Keratinocyte (primary cell): ENCODE results near the gene LCN10. TPM values are rescaled to one million over a fixed set of nuclear protein-coding genes. Genes with fewer than 3 reads are reported as not detected.

ENCODE experiments used
- DNase-seq: peaks from one replicate; pipeline ENCODE4 v3.0.0-alpha.2; 2011; ENCODE audit warnings: low read depth, missing footprints, low spot score
- FAIRE-seq: peaks from 2 replicates; lab custom pipeline; 2011; peaks lifted over from hg19 to GRCh38; lab: Jason Lieb, UNC
- H2AFZ ChIP-seq: 2 replicates; pipeline ENCODE4 v1.6.0; 2012; ENCODE audit warnings: low read length, control low read depth, inconsistent platforms; ENCODE audit not compliant: control insufficient read depth
- H3K27ac ChIP-seq: 2 replicates; pipeline ENCODE4 v1.5.1; 2011; ENCODE audit warnings: low read length; ENCODE audit not compliant: control insufficient read depth, insufficient read depth
- H3K27me3 ChIP-seq: 3 replicates; pipeline ENCODE4 v1.6.0; 2011; ENCODE audit warnings: low read length; ENCODE audit not compliant: control insufficient read depth, insufficient read depth; ENCODE audit errors: extremely low read depth
- H3K36me3 ChIP-seq, 2 experiments: 2 replicates in 1 of 2; 3 replicates in 1 of 2; pipeline ENCODE4 v1.5.1; 2011; ENCODE audit warnings: low read length in 2 of 2, mild to moderate bottlenecking in 1 of 2; ENCODE audit not compliant: control insufficient read depth in 2 of 2, insufficient read depth in 2 of 2; ENCODE audit errors: extremely low read depth in 1 of 2
- H3K4me1 ChIP-seq: 3 replicates; pipeline ENCODE4 v1.5.1; 2011; ENCODE audit warnings: low read length; ENCODE audit not compliant: control insufficient read depth, insufficient read depth; ENCODE audit errors: extremely low read depth
- H3K4me2 ChIP-seq: 3 replicates; pipeline ENCODE4 v1.6.0; 2011; ENCODE audit warnings: low read depth, low read length; ENCODE audit not compliant: control insufficient read depth, insufficient read depth; ENCODE audit errors: extremely low read depth
- H3K4me3 ChIP-seq, 3 experiments: fragments of 200-600 bp in 1 of 3; sonication (generic) in 1 of 3; 2 replicates in 2 of 3; 3 replicates in 1 of 3; pipeline ENCODE4 v1.5.1; 2011 to 2016; ENCODE audit warnings: low read length in 3 of 3, mild to moderate bottlenecking in 3 of 3, control low read depth in 2 of 3, inconsistent platforms in 1 of 3, low read depth in 1 of 3, mixed read lengths in 1 of 3, mixed run types in 1 of 3, moderate library complexity in 1 of 3; ENCODE audit not compliant: control insufficient read depth in 2 of 3, insufficient read depth in 2 of 3; ENCODE audit errors: extremely low read depth in 1 of 3
- H3K79me2 ChIP-seq: 2 replicates; pipeline ENCODE4 v1.6.0; 2012; ENCODE audit warnings: low read length; ENCODE audit not compliant: control insufficient read depth, insufficient read depth
- H3K9ac ChIP-seq: 3 replicates; pipeline ENCODE4 v1.6.0; 2011; ENCODE audit warnings: low read length; ENCODE audit not compliant: control insufficient read depth, insufficient read depth; ENCODE audit errors: extremely low read depth
- H3K9me1 ChIP-seq: 3 replicates; pipeline ENCODE4 v1.6.0; 2011; ENCODE audit warnings: low read length; ENCODE audit not compliant: control insufficient read depth, insufficient read depth; ENCODE audit errors: extremely low read depth
- H3K9me3 ChIP-seq: 2 replicates; pipeline ENCODE4 v1.5.1; 2012; ENCODE audit warnings: low read depth, low read length; ENCODE audit not compliant: control insufficient read depth
- H4K20me1 ChIP-seq: 3 replicates; pipeline ENCODE4 v1.6.0; 2011; ENCODE audit warnings: low read length; ENCODE audit not compliant: control insufficient read depth, insufficient read depth; ENCODE audit errors: extremely low read depth
- EZH2 ChIP-seq: IDR thresholded peaks from one replicate; pipeline ENCODE4 v1.6.1; 2012; ENCODE audit warnings: inconsistent platforms, mild to moderate bottlenecking, low read length, moderate library complexity
- dilution Hi-C: fragments of 300-500 bp; cut with MboI; formaldehyde crosslinking; loops from one replicate; pipeline ENCODE4 v1.7.0; 2020; ENCODE audit warnings: low sequenced_read_pairs; ENCODE audit not compliant: extremely low pct_ligation_motif_present
- polyA plus RNA-seq, 5 experiments: library from polyadenylated mRNA; depleted of rRNA in 3 of 5; stranded (reverse) in 3 of 5; stranded (forward) in 1 of 5; unstranded in 1 of 5; fragments of >200 nt; gene quantifications; 1 replicate in 1 of 5; 2 replicates in 3 of 5; 3 replicates in 1 of 5; pipeline versions ENCODE4 v1.2.1 to v1.2.3, GENCODE V29; 2011 to 2012; ENCODE audit warnings: missing spikeins in 2 of 5, low read depth in 1 of 5, low replicate concordance in 1 of 5
- TF ChIP-seq, protein P1 (sequence below), 3 experiments: IDR thresholded peaks in 1 of 3; conservative IDR thresholded peaks in 1 of 3; optimal IDR thresholded peaks in 1 of 3; 2 replicates in 2 of 3; 3 replicates in 1 of 3; pipeline versions ENCODE3 to v1.5.1; 2011; ENCODE audit warnings: low read length in 3 of 3, mild to moderate bottlenecking in 3 of 3, moderate library complexity in 2 of 3, control low read depth in 1 of 3, inconsistent platforms in 1 of 3; ENCODE audit not compliant: insufficient read depth in 2 of 3; ENCODE audit errors: extremely low read depth in 1 of 3

The LCN10 gene
- polyA plus RNA-seq, 1 donor (not counting 4 experiments of a cell fraction or from before 2014, with no cell fraction given), result not detected

DNA sequence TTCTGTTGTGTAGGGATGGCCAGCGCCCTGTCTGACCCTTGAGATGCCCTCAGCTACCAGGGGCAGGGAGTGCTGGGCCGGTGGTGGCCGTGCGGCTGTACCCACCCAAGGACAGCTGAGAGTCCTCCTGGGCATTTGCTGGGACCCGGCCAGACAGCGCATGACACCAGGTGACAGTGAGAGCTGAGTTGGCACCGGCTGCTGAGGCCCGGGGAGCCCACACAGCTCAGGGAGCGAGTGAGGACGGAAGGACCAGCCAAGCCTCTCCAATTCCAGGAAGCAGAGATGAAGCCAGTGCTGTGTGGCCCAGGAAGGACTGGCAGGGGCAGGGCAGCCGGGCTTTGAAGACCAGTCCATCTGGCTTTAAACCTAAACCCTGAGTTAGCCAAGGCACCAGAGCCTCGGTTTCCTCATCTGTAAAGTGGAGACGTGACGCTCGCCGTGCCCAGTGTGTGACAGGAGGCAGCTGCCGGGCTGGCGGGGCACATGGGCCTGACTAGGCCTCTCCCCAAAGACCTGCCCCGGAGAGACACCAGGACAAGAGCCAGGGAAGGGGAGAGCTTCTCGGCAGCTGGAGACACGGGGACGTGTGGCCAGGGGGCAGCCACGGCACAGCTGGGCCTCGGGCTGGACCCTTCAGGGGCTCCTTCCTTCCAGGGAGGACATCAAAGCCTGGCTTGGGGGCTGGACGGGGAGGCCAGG is 52.5 kb downstream of the LCN10 start:
- TF ChIP-seq, protein P1, sequence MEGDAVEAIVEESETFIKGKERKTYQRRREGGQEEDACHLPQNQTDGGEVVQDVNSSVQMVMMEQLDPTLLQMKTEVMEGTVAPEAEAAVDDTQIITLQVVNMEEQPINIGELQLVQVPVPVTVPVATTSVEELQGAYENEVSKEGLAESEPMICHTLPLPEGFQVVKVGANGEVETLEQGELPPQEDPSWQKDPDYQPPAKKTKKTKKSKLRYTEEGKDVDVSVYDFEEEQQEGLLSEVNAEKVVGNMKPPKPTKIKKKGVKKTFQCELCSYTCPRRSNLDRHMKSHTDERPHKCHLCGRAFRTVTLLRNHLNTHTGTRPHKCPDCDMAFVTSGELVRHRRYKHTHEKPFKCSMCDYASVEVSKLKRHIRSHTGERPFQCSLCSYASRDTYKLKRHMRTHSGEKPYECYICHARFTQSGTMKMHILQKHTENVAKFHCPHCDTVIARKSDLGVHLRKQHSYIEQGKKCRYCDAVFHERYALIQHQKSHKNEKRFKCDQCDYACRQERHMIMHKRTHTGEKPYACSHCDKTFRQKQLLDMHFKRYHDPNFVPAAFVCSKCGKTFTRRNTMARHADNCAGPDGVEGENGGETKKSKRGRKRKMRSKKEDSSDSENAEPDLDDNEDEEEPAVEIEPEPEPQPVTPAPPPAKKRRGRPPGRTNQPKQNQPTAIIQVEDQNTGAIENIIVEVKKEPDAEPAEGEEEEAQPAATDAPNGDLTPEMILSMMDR (optimal IDR thresholded peaks at IDR 0.05 in 1 of 3, IDR thresholded peaks at IDR 0.05 in 1 of 3, conservative IDR thresholded peaks at IDR 0.05 in 1 of 3; ENCODE audit: extremely low read depth in 1 of 3, insufficient read depth in 2 of 3, low read length in 3 of 3), result no peak
- TF ChIP-seq EZH2, result no peak
- DNase-seq (no peak), FAIRE-seq (no peak)
- H3K27me3 ChIP-seq, result peaks cover 7% of the 10 kb centered on the region
- H3K4me1 ChIP-seq, result peaks cover 27% of the 10 kb centered on the region
- no peak overlapping the region for H3K4me2 ChIP-seq
- no peak overlapping the region for H3K4me3 ChIP-seq
- H3K27ac ChIP-seq, result no peak overlapping the region
- peaks cover 2% of the 10 kb centered on the region for H4K20me1 ChIP-seq
- dilution Hi-C loops, result no loop called here
- H3K79me2 ChIP-seq, result peaks cover 1% of the 10 kb centered on the region
- H3K9ac ChIP-seq, result no peak overlapping the region
- H2AFZ ChIP-seq, result no peak overlapping the region
- H3K36me3 ChIP-seq, result no peaks in the 10 kb centered on the region
- no peaks in the 10 kb centered on the region for H3K9me3 ChIP-seq
- H3K9me1 ChIP-seq, result no peaks in the 10 kb centered on the region

DNA sequence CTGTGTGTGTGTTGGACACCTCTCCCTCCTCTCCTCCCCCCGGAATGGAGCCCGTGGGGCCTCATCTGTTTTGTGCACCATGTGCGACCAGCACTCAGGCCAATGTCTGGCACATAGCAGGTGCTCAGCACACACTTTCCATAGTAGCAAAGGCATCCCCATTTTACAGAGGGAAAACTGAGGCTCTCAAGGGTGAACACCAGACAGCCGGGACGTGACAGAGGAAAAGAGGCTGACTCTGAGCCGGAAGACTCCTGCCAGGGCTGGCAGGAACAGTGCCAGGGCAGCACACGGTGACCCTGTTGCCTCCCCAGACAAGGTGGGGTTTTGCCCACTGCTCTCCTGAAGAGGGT is 53.7 kb downstream of the LCN10 start:
- Histone ChIP-seq H2AFZ (no peak overlapping the region), H3K27me3 (no peaks in the 10 kb centered on the region), H3K4me2 (no peak overlapping the region), H3K9ac (no peak overlapping the region), H4K20me1 (peaks cover 2% of the 10 kb centered on the region), H3K79me2 (peaks cover 11% of the 10 kb centered on the region), H3K27ac (no peak overlapping the region), H3K9me3 (no peaks in the 10 kb centered on the region), H3K36me3 (no peaks in the 10 kb centered on the region), H3K4me3 (no peak overlapping the region), H3K9me1 (no peaks in the 10 kb centered on the region), H3K4me1 (peaks cover 23% of the 10 kb centered on the region)
- FAIRE-seq, result no peak
- TF ChIP-seq EZH2, result no peak
- TF ChIP-seq, protein P1 (optimal IDR thresholded peaks at IDR 0.05 in 1 of 3, IDR thresholded peaks at IDR 0.05 in 1 of 3, conservative IDR thresholded peaks at IDR 0.05 in 1 of 3; ENCODE audit: extremely low read depth in 1 of 3, insufficient read depth in 2 of 3, low read length in 3 of 3), result no peak
- no peak for DNase-seq
- dilution Hi-C loops, result no loop called here
